Measurements from ENCODE around the gene FOXC1. TPM values are rescaled to one million over a fixed set of nuclear protein-coding genes. Genes with fewer than 3 reads are reported as not detected.

The FOXC1 gene
- total RNA-seq, 4 donors from 2014 or later = 36.0 to 53.7 (median 50.2) TPM

- no peak for DNase-seq (ENCODE audit: low spot score in 2 of 2)
- Histone ChIP-seq H3K4me1 (peaks cover 0 to 29% (median 5%) of the 10 kb centered on the region in 4 donors), H3K27ac (no peak overlapping the region), H3K4me3 (no peak overlapping the region), H3K36me3 (peaks cover 0 to 2% (median 0%) of the 10 kb centered on the region in 3 donors), H3K27me3 (peaks cover 0 to 47% of the 10 kb centered on the region in 2 donors), H3K9me3 (no peaks in the 10 kb centered on the region)
- TF ChIP-seq POLR2A (IDR thresholded peaks at IDR 0.05) (no peak), CTCF (IDR thresholded peaks at IDR 0.05) (no peak), EP300 (IDR thresholded peaks at IDR 0.05) (no peak)
- 93 to 98% methylated on average over 10 of the region's 10 CpGs for WGBS, 2 donors
These were observed 20.6 kb downstream of the FOXC1 start for GRCh38 chr6:1630212-1630770.

DNA sequence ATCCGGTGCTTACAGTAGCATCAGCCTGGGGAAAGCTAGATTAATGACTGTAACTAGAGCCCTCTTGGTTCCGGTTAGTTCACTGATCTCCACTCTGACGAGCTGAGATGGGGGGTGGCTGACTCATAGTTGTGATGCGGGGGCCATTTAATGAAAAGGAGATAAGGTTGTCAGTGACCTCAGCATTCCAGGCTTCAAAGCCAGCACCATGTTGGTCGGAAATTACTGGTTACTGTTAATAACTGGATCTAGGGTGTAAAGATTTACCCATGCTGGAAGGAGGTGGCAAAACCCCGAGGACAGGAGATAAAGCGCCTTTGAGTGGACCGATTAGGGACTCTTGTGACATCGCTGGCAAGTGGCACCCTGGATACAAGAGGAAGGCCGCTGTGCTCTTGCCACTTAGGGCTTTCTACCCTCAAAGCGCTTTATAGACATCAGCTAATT, 21.1 kb downstream of the FOXC1 start:
- H3K9me3 ChIP-seq = no peaks in the 10 kb centered on the region
- peaks cover 0 to 28% (median 4%) of the 10 kb centered on the region in 4 donors for H3K4me1 ChIP-seq
- H3K27ac ChIP-seq = no peak overlapping the region
- H3K4me3 ChIP-seq = no peak overlapping the region
- WGBS, 2 donors = 87 to 89% methylated on average over 11 of the region's 11 CpGs
- no peak for DNase-seq (ENCODE audit: low spot score in 2 of 2)
- peaks cover 0 to 42% of the 10 kb centered on the region in 2 donors for H3K27me3 ChIP-seq
- no peak for TF ChIP-seq CTCF (IDR thresholded peaks at IDR 0.05)
- no peak for TF ChIP-seq POLR2A (IDR thresholded peaks at IDR 0.05)
- TF ChIP-seq EP300 (IDR thresholded peaks at IDR 0.05) = no peak
- H3K36me3 ChIP-seq = peaks cover 0 to 2% (median 0%) of the 10 kb centered on the region in 3 donors

GRCh38 chr6:1631251-1631650, 21.5 kb downstream of the FOXC1 start:
- peaks cover 0 to 24% (median 2%) of the 10 kb centered on the region in 4 donors for H3K4me1 ChIP-seq
- no peak overlapping the region for H3K27ac ChIP-seq
- peaks cover 0 to 2% (median 0%) of the 10 kb centered on the region in 3 donors for H3K36me3 ChIP-seq
- DNase-seq (ENCODE audit: low spot score in 2 of 2) = no peak
- H3K4me3 ChIP-seq = no peak overlapping the region
- TF ChIP-seq CTCF (IDR thresholded peaks at IDR 0.05) = no peak
- TF ChIP-seq POLR2A (IDR thresholded peaks at IDR 0.05) = no peak
- TF ChIP-seq EP300 (IDR thresholded peaks at IDR 0.05) = no peak
- peaks cover 0 to 38% of the 10 kb centered on the region in 2 donors for H3K27me3 ChIP-seq
- H3K9me3 ChIP-seq = no peaks in the 10 kb centered on the region
- 93 to 99% methylated on average over 4 of the region's 4 CpGs for WGBS, 2 donors

DNA sequence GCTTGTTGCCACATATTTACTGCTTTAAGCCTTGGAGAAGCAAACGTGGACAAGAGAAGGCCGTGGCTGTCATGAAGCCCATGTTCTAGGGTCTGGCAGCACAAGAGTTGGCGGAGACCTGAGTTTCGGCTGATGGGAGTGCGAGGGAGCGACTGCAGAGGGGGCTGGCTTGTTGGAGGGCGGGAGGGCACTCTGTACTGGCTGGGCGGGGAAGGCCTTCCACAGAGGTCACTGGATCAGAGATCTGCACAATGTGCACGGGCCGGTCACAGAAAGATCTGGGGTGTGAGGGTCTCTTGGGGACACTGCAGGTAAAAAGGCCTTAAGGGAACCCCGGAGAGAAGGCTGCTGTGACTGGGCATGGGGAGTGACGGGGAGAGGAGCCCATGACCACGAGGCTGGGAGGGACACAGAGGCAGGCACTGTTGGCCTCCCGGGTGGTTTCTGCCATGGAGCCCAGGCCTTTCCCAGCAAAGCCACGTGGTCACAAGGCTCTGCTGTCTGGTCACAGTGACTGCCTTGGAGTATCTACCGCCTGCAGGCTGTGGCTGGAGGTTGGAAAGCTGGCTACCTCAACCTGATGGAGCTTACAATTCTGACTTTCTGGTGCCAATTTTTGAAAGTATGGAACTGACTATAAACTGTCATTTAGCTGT, 23.8 kb downstream of the FOXC1 start:
- WGBS, 2 donors = 91% methylated on average over 14 to 16 of the region's 16 CpGs
- H3K27me3 ChIP-seq = peaks cover 0 to 18% of the 10 kb centered on the region in 2 donors
- no peak overlapping the region for H3K4me3 ChIP-seq
- H3K36me3 ChIP-seq = peaks cover 0 to 2% (median 0%) of the 10 kb centered on the region in 3 donors
- no peak for TF ChIP-seq CTCF (IDR thresholded peaks at IDR 0.05)
- TF ChIP-seq POLR2A (IDR thresholded peaks at IDR 0.05) = no peak
- TF ChIP-seq EP300 (IDR thresholded peaks at IDR 0.05) = no peak
- DNase-seq (ENCODE audit: low spot score in 2 of 2) = no peak
- no peaks in the 10 kb centered on the region for H3K9me3 ChIP-seq
- H3K27ac ChIP-seq = no peak overlapping the region
- peaks cover 0 to 13% (median 0%) of the 10 kb centered on the region in 4 donors for H3K4me1 ChIP-seq

DNA sequence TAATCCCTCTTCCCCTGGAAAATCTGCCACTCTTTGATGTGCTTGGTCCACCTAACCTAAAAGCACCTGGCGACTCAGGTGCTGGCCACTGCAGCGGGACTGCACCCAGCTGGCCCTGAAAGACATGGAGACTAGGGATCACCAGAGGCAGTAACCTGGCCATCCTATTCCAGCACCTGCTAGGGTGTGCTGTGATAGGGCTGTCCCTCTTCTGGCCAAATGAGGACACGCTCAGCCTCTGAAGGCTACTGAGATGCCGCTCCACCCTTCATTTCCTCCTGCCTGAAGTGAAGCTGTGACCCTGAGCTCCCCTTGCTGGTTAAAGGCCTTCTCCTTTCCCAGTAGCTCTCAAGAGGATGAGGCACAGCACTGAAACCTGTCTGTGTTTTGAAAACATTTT, 24.4 kb downstream of the FOXC1 start:
- TF ChIP-seq EP300 (IDR thresholded peaks at IDR 0.05) (no peak), CTCF (IDR thresholded peaks at IDR 0.05) (no peak)
- peaks cover 0 to 2% (median 0%) of the 10 kb centered on the region in 3 donors for H3K36me3 ChIP-seq
- H3K27me3 ChIP-seq = peaks cover 0 to 12% of the 10 kb centered on the region in 2 donors
- H3K4me1 ChIP-seq = peaks cover 0 to 13% (median 0%) of the 10 kb centered on the region in 4 donors
- 92 to 100% methylated on average over 4 of the region's 4 CpGs for WGBS, 2 donors
- no peak overlapping the region for H3K27ac ChIP-seq
- no peaks in the 10 kb centered on the region for H3K9me3 ChIP-seq
- H3K4me3 ChIP-seq = no peak overlapping the region
- DNase-seq (ENCODE audit: low spot score in 2 of 2) = no peak

All from tibial nerve (tissue), 4 donors.